Suprapubic skin (tissue), 4 donors: ENCODE data around the gene FAM72C. TPM values are rescaled to one million over a fixed set of nuclear protein-coding genes. Genes with fewer than 3 reads are reported as not detected.
"Not testable (repeated sequence)": the region's sequence is repeated elsewhere in the genome, so short reads cannot be mapped to it uniquely, and the experiment has no call there.

Source experiments
- DNase-seq, 2 donors: peaks; one replicate each; pipeline ENCODE4 v3.0.0-alpha.2; 2019; ENCODE audit warnings: low spot score in 2 of 2
- H3K27ac ChIP-seq: fragments of 200-600 bp; sonication (generic); one replicate; pipeline ENCODE4 v1.5.1; 2019
- H3K27me3 ChIP-seq: fragments of 200-600 bp; sonication (generic); one replicate; pipeline ENCODE4 v1.5.1; 2019
- H3K36me3 ChIP-seq: fragments of 200-600 bp; sonication (generic); one replicate; pipeline ENCODE4 v1.5.1; 2019
- H3K4me1 ChIP-seq: fragments of 200-600 bp; sonication (generic); one replicate; pipeline ENCODE4 v1.5.1; 2019
- H3K4me3 ChIP-seq: fragments of 200-600 bp; sonication (generic); one replicate; pipeline ENCODE4 v1.5.1; 2019; ENCODE audit warnings: mild to moderate bottlenecking
- H3K9me3 ChIP-seq: fragments of 200-600 bp; sonication (generic); one replicate; pipeline ENCODE4 v1.5.1; 2019
- WGBS: methylation state at CpG from one replicate; pipeline ENCODE4 v1.1.5; 2018; 5-methylcytosine and 5-hydroxymethylcytosine counted together
- total RNA-seq, 4 donors: library from RNA; depleted of rRNA; stranded (reverse); fragments of >200 nt; gene quantifications; one replicate each; pipeline ENCODE4 v1.1.0, GENCODE V29; 2016

FAM72C gene
- total RNA-seq, 4 donors from 2014 or later: 1.0 to 1.9 TPM; not detected in 2

DNA sequence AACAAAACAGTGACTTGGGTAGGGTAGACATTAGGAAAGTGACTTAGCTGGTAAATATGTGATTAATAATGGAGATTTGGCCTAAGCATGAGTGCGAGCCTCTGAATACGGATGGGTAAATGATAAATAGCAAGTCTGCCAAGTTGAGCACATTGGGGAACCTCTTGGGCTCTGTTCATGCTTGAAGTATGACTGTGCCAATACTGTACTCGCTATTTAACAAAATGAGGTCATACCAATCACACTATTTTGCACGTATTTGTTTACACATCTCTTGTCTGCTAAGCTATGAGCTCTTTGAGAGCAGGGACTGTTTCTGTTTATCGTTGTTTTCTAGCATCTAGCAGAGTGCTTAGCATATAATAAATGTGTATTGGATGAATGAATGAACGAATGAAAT, 24.2 kb upstream of the FAM72C start:
- no CpG with 5 or more reads among the region's 6 CpGs for WGBS
- not testable (repeated sequence) for H3K9me3 ChIP-seq, H3K36me3 ChIP-seq, H3K4me3 ChIP-seq, DNase-seq, H3K27ac ChIP-seq, H3K4me1 ChIP-seq, H3K27me3 ChIP-seq

DNA sequence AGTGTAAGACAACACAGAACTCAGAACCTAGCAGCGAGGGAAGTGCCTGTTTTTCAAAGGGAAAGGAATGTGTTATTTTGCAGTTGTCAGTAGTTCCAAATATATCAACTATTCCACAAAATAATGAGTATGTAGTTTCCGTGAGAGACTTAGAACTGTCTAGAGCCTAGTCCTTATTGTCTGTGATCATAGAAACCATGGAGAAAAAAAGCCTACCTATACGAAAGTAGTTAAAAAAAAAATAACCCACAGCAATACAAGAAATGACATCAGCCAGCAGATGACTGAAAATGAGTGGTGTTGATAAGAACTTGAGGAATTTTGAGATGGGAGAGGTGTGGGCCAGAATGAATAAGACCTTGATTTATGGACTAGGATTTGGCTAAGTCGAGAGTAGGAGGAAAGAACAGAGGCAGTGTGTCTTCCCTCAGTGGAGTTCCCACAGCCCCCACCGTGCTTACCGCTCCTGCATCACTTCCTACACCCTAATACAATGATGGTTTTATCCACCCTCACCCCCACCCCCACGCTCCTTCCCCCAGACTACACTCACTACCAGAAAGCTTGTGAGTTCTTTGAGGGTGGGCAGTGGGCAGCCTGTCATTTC, 21.6 kb upstream of the FAM72C start:
- H3K4me1 ChIP-seq, DNase-seq, H3K36me3 ChIP-seq, H3K27me3 ChIP-seq, H3K9me3 ChIP-seq, H3K27ac ChIP-seq, H3K4me3 ChIP-seq: not testable (repeated sequence)
- WGBS: no CpG with 5 or more reads among the region's 7 CpGs

DNA sequence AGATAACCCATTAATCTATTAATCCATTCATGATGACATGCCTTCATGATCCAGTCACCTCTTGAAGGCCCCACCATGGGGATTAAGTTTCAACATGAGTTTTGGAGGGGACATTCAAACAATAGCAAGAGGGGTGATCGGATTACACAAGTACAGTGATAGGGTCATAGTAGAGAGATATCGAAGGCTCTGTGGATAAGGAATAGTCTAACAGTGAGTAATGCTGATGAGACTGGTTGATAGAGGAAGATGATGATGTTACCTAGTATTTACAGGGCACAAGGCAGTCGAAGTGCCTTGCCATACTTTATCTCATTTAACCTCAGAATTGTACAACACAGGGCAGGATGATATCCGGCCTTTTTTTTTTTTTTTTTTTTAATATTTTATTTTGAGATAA, 18.9 kb upstream of the FAM72C start:
- H3K36me3 ChIP-seq, H3K4me3 ChIP-seq, H3K9me3 ChIP-seq, H3K27ac ChIP-seq, DNase-seq, H3K27me3 ChIP-seq, H3K4me1 ChIP-seq: not testable (repeated sequence)
- WGBS: no CpG with 5 or more reads among the region's 4 CpGs

DNA sequence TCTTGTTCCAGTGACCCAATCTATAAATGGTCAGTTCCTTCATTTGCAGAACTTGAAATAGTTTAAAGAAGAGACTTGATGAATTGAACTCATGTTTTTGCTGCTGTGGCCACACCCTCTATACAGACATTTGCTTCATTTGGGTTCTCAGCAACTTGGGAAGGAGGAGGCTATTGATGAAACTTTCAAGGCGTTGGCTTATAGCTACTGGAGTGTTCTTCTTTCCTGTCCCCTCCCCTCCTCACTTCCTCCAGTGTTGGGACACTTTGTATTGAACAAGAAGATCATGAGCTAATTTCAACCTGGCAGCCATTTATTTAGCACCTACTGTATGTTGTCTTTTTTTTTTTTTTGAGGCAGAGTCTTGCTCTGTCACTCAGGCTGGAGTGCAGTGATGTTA, 17.9 kb upstream of the FAM72C start:
- H3K27me3 ChIP-seq, H3K36me3 ChIP-seq, DNase-seq, H3K9me3 ChIP-seq, H3K4me3 ChIP-seq, H3K27ac ChIP-seq, H3K4me1 ChIP-seq: not testable (repeated sequence)
- no CpG with 5 or more reads among the region's 1 CpG for WGBS

DNA sequence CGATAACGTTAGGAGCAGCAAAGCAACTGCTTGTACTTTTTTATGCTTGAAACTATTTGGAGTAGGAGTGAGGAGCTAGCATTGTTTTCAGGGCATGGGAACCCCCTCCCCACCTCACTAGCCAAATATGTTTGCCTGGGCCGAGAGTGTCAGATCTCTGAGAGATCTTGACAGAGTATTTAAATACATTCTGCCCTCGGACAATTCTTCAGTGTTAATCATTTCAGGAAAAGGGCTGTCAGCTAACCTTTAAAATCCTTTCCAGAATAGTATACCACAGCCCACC, 17.6 kb upstream of the FAM72C start:
- H3K27ac ChIP-seq, H3K4me3 ChIP-seq, H3K9me3 ChIP-seq, H3K4me1 ChIP-seq, H3K36me3 ChIP-seq, H3K27me3 ChIP-seq, DNase-seq: not testable (repeated sequence)
- WGBS: no CpG with 5 or more reads among the region's 4 CpGs

DNA sequence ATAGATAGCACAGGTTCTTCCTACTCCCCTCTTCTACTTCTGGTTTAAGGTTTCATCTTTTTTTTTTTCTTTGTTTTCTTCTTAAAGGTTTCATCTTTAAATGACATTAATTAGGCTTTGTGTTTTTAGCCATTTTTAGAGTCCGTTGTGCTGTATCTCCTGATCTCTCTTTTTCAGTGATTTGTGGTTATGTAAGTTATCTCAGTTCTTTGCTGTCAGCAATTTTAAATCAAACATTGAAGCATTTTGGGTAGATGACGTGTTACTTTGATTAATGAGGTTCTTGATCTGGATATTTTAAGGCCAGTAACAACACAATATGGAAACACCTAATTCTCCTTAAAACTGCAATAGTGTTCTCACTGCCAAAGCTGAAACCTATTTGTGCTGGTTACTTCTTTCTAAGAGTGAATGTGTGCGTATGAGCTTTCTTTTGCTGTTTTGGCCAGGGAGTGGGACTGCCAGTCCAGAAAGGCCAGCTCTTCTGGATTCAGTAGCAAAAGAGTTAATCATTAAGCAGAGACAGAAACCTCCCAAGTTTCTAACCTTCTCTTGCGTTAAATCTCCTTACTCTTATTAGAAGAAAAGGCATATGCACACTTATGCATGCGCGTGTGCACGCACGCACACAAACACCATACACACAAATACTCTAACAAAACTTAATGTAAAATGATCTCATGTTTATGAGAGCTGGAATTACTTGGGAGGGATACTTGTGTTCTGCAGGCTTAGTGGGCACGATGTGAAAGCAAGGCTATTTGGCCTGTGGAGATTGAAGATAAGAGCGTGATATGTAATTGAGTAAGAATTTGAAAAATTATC, 17.0 kb upstream of the FAM72C start:
- H3K27me3 ChIP-seq, H3K27ac ChIP-seq, H3K4me1 ChIP-seq, H3K4me3 ChIP-seq, DNase-seq, H3K9me3 ChIP-seq, H3K36me3 ChIP-seq: not testable (repeated sequence)
- WGBS: no CpG with 5 or more reads among the region's 10 CpGs

DNA sequence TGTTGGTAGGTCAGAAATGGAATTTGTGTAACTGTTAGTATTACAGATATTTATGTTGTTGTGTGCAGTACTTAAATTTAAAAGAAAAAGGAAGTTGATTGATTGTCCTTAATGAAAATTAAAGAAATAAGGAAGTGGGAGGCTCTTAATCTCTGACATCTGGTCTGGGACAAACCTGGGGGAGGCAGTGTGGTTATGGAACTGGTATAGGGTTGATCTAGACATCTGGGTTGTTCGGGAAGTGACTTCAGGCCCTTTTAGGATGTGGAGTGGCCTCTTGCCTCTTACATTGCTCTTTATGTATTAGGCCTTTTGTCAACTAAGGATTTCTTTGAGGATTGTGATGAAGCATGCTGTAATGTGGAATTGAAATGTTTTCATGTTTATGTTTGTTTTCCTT, 16.1 kb upstream of the FAM72C start:
- not testable (repeated sequence) for H3K4me1 ChIP-seq, H3K4me3 ChIP-seq, H3K9me3 ChIP-seq, H3K36me3 ChIP-seq, DNase-seq, H3K27me3 ChIP-seq, H3K27ac ChIP-seq
- no CpG with 5 or more reads among the region's 1 CpG for WGBS

DNA sequence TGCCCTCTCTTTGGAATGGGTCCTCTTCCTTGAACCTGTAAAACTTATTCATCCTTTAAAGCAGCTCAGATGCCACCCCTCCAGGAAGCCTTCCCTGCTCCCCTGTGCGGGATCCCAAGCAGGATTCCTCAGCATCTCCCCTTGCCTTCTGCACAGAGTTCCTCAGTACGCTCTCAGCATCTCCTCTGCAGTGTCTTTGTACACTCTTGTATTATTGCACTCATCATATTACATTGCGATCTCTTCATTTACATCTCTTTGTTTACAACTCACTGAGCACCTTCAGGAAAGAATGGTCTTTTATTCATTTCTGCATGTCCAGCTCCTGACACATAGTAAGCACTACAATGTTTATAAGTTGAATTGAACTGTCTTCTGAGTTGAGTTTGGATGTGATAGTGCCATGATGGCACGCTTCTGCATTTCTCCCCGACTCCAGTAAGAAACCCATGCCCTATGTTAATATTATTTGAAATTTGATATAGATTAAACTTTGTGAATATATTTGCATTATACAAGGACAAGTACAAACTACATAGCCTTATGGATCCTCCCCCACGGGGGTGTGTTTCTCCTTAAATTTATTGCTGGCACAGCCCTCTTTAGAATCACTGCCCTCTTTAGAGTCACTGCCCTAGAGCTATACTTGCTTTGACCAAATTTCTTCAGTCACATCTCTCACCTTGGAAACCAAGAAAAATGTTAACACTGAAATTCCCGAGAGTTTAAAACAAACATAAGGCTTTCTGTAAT, 13.1 kb upstream of the FAM72C start:
- not testable (repeated sequence) for H3K4me3 ChIP-seq, H3K9me3 ChIP-seq, H3K4me1 ChIP-seq, H3K36me3 ChIP-seq, H3K27me3 ChIP-seq, DNase-seq, H3K27ac ChIP-seq
- WGBS: 100% methylated on average over 3 of the region's 7 CpGs

DNA sequence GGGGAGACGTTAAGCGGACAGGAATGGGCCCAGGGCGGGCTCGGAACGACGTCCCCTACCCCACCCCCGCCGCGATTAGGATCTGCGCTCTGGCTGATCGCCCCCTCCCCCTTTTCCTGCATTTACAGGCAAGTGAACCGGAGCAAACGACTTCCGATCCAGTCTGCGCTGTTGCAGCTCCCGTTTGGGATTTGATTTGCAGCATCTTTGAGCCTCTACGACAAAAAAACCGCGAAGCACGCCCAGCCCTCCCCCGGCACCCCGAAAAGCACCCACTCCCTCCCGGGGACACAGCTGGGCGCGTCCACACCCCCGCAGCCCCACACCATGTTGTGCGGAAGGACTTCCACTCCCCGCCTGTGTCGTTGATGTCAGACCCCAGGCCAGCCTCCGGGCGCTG, 2.6 kb upstream of the FAM72C start:
- not testable (repeated sequence) for H3K4me1 ChIP-seq, DNase-seq, H3K27me3 ChIP-seq, H3K27ac ChIP-seq, H3K36me3 ChIP-seq, H3K9me3 ChIP-seq
- H3K4me3 ChIP-seq: peak overlapping the region; percentile 52
- no CpG with 5 or more reads among the region's 31 CpGs for WGBS

DNA sequence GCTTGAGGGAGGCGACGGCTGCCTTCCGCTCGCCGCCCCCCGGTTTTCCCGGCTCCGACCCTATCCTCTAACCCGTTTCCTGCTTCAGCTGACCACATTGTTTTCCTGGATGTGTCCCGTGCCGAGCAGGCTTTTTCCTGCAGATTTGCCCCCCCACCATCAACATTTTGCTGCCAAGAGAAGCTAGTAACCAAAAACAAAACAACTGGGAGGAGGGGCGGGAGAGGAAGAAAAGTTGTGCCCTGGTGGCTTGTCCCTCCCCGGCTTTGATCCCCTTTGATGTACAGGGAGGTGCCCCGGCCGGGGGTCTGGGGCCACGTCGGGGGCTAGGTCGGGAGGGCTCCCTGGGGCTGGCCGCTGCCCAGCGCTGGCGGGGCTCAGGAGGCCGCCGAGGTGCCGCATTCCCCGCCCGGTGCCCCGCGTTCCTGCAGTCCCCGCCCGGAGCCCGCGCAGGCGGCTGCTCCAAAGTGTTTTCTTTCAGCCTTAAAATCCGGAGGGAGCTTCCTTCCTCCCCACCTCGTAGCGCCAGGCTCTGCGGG, 2.2 kb upstream of the FAM72C start:
- not testable (repeated sequence) for H3K36me3 ChIP-seq, H3K4me1 ChIP-seq, H3K27me3 ChIP-seq, H3K9me3 ChIP-seq, H3K27ac ChIP-seq, DNase-seq
- peak overlapping the region; percentile 52 for H3K4me3 ChIP-seq
- no CpG with 5 or more reads among the region's 37 CpGs for WGBS

DNA sequence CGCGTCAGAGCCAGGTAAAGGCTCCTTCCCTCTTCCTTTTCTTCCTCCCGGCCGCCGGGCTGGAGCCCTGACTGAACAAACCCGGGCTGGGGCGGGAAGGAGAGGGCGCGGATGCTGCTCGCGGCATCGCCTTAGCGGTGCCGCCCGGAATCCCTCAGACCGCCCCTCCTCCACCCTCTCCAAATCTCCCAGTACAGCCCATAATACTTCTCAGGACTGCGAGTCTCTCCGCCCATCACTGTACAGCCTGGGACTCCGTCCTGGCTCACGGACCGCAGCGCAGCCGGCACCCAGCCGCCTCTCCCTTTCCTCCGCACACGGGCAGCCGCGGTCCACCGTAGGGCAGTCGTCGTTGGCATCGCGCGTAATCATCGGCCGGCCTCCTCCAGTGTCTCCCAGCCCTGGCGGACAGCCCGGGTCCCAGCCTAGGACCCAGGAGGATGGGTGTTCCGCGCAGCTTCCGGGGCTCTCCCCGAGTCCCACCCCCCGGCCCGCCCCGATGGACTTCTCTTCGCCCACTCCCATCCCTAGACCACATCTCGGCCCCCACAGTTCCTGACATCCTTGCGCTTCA, 1.1 kb upstream of the FAM72C start:
- H3K27ac ChIP-seq, H3K4me1 ChIP-seq, H3K27me3 ChIP-seq, H3K36me3 ChIP-seq, DNase-seq, H3K9me3 ChIP-seq, H3K4me3 ChIP-seq: not testable (repeated sequence)
- WGBS: no CpG with 5 or more reads among the region's 48 CpGs

DNA sequence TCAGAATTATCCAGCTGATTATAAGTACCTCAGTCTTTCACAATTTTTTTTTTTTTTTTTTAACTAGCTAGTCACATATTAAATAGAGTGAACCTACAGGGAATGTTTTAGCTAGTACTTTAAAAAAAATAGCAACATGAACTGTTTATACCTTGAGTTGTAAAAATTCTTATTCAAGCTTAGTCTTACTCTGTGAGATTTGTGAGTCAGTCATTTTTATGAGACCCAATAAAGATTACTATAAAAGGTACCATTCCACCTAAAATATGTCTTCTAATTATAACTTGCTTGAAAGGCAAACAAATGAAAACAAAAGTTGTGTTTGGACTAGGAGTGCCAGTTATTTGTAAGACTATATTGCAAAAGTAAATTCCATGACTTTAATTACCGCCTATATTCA, 5.9 kb downstream of the FAM72C start:
- not testable (repeated sequence) for H3K27ac ChIP-seq, DNase-seq, H3K36me3 ChIP-seq, H3K4me3 ChIP-seq, H3K4me1 ChIP-seq, H3K27me3 ChIP-seq, H3K9me3 ChIP-seq
- WGBS: no CpG with 5 or more reads among the region's 1 CpG

DNA sequence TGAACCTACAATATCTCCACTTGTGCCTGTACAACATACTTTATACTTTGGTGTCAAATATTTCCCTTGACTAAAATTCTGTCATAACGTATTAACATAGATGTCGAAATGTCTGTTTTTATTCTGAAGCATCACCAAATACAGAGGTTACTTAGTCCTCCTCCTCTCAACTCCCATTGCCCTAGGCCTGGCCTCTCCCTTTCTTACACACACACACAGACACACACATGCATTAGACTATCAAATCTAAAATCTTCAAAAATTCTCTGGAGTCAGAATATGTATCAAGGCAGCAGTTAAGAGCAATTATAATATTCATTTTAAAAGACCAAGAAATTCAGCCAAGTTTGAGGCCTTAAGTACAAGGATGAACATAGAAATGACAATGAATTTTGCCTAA, 7.5 kb downstream of the FAM72C start:
- not testable (repeated sequence) for H3K36me3 ChIP-seq, H3K9me3 ChIP-seq, H3K27me3 ChIP-seq, H3K4me1 ChIP-seq, H3K27ac ChIP-seq, H3K4me3 ChIP-seq, DNase-seq
- WGBS: no CpG with 5 or more reads among the region's 2 CpGs

DNA sequence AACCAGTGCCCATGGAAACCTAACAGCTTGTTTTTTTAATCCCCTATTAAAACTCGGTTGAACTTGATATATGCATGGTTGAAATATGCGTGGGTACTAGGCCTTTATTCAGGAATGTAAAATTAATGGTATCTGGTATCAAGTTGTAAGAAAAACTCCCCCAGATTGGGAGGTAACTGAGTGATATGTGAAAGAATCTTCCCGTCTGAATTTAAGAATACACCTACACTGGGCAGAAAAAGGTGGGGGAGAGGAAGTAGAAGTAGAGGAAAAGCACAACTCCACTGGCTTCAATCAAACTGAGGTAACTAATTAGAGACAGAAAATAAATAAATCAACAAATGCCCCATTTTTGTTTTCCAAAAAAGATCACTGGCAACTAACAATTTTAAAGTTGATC, 15.9 kb downstream of the FAM72C start:
- H3K9me3 ChIP-seq, H3K27ac ChIP-seq, H3K27me3 ChIP-seq, H3K36me3 ChIP-seq, H3K4me1 ChIP-seq, DNase-seq, H3K4me3 ChIP-seq: not testable (repeated sequence)
- WGBS: no CpG with 5 or more reads among the region's 3 CpGs
